ENCODE results near the gene CHD9NB. TPM values are rescaled to one million over a fixed set of nuclear protein-coding genes. Genes with fewer than 3 reads are reported as not detected.
A peak's percentile ranks its signal among the peaks of the same experiment; 100 is the strongest.

The CHD9NB gene
- total RNA-seq, 3 donors from 2014 or later (not counting 1 experiment from before 2014, with no cell fraction given) = 0.26 TPM; not detected in 2

DNA sequence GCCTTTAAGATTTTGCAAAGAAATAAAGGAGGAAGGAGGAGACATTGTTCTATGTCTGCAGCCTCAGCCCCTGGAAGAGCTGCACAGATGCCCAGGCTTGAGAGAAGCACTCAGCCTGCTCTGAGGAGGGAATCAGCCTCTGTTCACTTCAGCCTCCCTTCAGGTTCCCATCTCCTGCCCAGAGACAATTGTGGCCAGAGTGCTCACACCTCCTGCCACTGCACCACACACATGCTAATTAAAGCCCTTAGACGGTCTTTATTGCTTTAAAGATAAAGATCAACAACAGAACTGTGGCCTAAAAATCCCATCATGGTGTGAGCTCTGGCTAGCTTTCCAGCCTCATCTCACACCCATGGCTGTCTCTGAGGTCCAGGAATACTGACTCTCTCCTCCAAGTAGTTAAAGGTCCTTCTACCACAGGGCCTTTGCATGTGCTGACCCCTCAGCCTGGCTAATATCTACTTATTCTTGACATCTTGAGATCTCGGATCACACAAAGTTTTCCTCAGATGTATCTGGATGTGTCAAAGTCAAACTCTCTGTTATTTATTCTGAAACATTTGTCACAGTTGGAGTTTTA is 33.8 kb downstream of the CHD9NB start:
- no peak for ATAC-seq
- TF ChIP-seq, protein P1, sequence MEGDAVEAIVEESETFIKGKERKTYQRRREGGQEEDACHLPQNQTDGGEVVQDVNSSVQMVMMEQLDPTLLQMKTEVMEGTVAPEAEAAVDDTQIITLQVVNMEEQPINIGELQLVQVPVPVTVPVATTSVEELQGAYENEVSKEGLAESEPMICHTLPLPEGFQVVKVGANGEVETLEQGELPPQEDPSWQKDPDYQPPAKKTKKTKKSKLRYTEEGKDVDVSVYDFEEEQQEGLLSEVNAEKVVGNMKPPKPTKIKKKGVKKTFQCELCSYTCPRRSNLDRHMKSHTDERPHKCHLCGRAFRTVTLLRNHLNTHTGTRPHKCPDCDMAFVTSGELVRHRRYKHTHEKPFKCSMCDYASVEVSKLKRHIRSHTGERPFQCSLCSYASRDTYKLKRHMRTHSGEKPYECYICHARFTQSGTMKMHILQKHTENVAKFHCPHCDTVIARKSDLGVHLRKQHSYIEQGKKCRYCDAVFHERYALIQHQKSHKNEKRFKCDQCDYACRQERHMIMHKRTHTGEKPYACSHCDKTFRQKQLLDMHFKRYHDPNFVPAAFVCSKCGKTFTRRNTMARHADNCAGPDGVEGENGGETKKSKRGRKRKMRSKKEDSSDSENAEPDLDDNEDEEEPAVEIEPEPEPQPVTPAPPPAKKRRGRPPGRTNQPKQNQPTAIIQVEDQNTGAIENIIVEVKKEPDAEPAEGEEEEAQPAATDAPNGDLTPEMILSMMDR (IDR thresholded peaks at IDR 0.05) = no peak
- Mint-ChIP-seq H3K27ac (no peak overlapping the region), H3K4me3 (no peak overlapping the region), H3K36me3 (no peaks in the 10 kb centered on the region), H3K4me1 (no peaks in the 10 kb centered on the region), H3K27me3 (ENCODE audit: low read depth in 2 of 2) (peaks cover 19 to 32% of the 10 kb centered on the region in 2 donors), H3K9me3 (no peaks in the 10 kb centered on the region)
- H3K9me3 ChIP-seq (ENCODE audit: control insufficient read depth, insufficient read depth, low read length) = no peaks in the 10 kb centered on the region
- no peak for DNase-seq
- no peaks in the 10 kb centered on the region for H3K36me3 ChIP-seq (ENCODE audit: control insufficient read depth, insufficient read depth, low read length)
- peaks cover 4% of the 10 kb centered on the region for H3K27me3 ChIP-seq (ENCODE audit: control insufficient read depth, insufficient read depth, low read length)
- H3K27ac ChIP-seq (ENCODE audit: low read length) = no peak overlapping the region
- no peak overlapping the region for H3K4me3 ChIP-seq (ENCODE audit: low read length)
- H3K4me1 ChIP-seq (ENCODE audit: control insufficient read depth, insufficient read depth, low read length) = no peaks in the 10 kb centered on the region
- WGBS (ENCODE audit: insufficient coverage) = 60% methylated on average over 2 of the region's 2 CpGs
- intact Hi-C loops (cut with micrococcal nuclease) = no loop called here

GRCh38 chr16:53014287-53014686 is 38.4 kb downstream of the CHD9NB start:
- no peaks in the 10 kb centered on the region for H3K4me1 Mint-ChIP-seq
- no peak overlapping the region for H3K27ac ChIP-seq (ENCODE audit: low read length)

GRCh38 chr16:53007095-53007494 is 45.6 kb downstream of the CHD9NB start:
- ATAC-seq (no peak), DNase-seq (peak in 1 of 2 donors; percentile 3)
- no peak overlapping the region for H3K4me3 ChIP-seq (ENCODE audit: low read length)
- H3K36me3 Mint-ChIP-seq = no peaks in the 10 kb centered on the region
- no peaks in the 10 kb centered on the region for H3K9me3 Mint-ChIP-seq
- no peaks in the 10 kb centered on the region for H3K36me3 ChIP-seq (ENCODE audit: control insufficient read depth, insufficient read depth, low read length)
- H3K4me1 Mint-ChIP-seq = no peaks in the 10 kb centered on the region
- no peak overlapping the region for H3K27ac Mint-ChIP-seq
- TF ChIP-seq, protein P1 (IDR thresholded peaks at IDR 0.05) = no peak
- intact Hi-C loops (cut with micrococcal nuclease) = no loop called here
- H3K4me1 ChIP-seq (ENCODE audit: control insufficient read depth, insufficient read depth, low read length) = no peaks in the 10 kb centered on the region
- no peak overlapping the region for H3K27ac ChIP-seq (ENCODE audit: low read length)
- H3K27me3 Mint-ChIP-seq (ENCODE audit: low read depth in 2 of 2) = peaks cover 25 to 53% of the 10 kb centered on the region in 2 donors
- WGBS (ENCODE audit: insufficient coverage) = 78% methylated on average over 1 of the region's 1 CpG
- no peaks in the 10 kb centered on the region for H3K9me3 ChIP-seq (ENCODE audit: control insufficient read depth, insufficient read depth, low read length)
- peaks cover 2% of the 10 kb centered on the region for H3K27me3 ChIP-seq (ENCODE audit: control insufficient read depth, insufficient read depth, low read length)
- H3K4me3 Mint-ChIP-seq = no peak overlapping the region

More at GRCh38 chr16:53014287-53014686, 38.4 kb downstream of the CHD9NB start:
- TF ChIP-seq, protein P1 (IDR thresholded peaks at IDR 0.05) = no peak
- WGBS (ENCODE audit: insufficient coverage) = 77% methylated on average over 3 of the region's 4 CpGs
- no peaks in the 10 kb centered on the region for H3K4me1 ChIP-seq (ENCODE audit: control insufficient read depth, insufficient read depth, low read length)
- intact Hi-C loops (cut with micrococcal nuclease) = no loop called here
- no peak for DNase-seq
- Mint-ChIP-seq H3K36me3 (no peaks in the 10 kb centered on the region), H3K27me3 (ENCODE audit: low read depth in 2 of 2) (peaks cover 28 to 57% of the 10 kb centered on the region in 2 donors), H3K9me3 (no peaks in the 10 kb centered on the region), H3K4me3 (no peak overlapping the region), H3K27ac (no peak overlapping the region)
- peaks cover 6% of the 10 kb centered on the region for H3K27me3 ChIP-seq (ENCODE audit: control insufficient read depth, insufficient read depth, low read length)
- H3K4me3 ChIP-seq (ENCODE audit: low read length) = no peak overlapping the region
- H3K9me3 ChIP-seq (ENCODE audit: control insufficient read depth, insufficient read depth, low read length) = no peaks in the 10 kb centered on the region
- no peak for ATAC-seq
- H3K36me3 ChIP-seq (ENCODE audit: control insufficient read depth, insufficient read depth, low read length) = no peaks in the 10 kb centered on the region

GRCh38 chr16:52997922-52998321 is 54.8 kb downstream of the CHD9NB start:
- Histone ChIP-seq H3K4me1 (ENCODE audit: control insufficient read depth, insufficient read depth, low read length) (no peaks in the 10 kb centered on the region), H3K27ac (ENCODE audit: low read length) (no peak overlapping the region), H3K9me3 (ENCODE audit: control insufficient read depth, insufficient read depth, low read length) (no peaks in the 10 kb centered on the region), H3K4me3 (ENCODE audit: low read length) (no peak overlapping the region), H3K27me3 (ENCODE audit: control insufficient read depth, insufficient read depth, low read length) (peaks cover 7% of the 10 kb centered on the region), H3K36me3 (ENCODE audit: control insufficient read depth, insufficient read depth, low read length) (no peaks in the 10 kb centered on the region)
- Mint-ChIP-seq H3K27me3 (ENCODE audit: low read depth in 2 of 2) (peaks cover under 1 to 2% of the 10 kb centered on the region in 2 donors), H3K9me3 (peaks cover 0 to 2% of the 10 kb centered on the region in 2 donors), H3K4me3 (no peak overlapping the region), H3K27ac (no peak overlapping the region), H3K4me1 (no peaks in the 10 kb centered on the region), H3K36me3 (no peaks in the 10 kb centered on the region)
- intact Hi-C loops (cut with micrococcal nuclease) = no loop called here
- WGBS (ENCODE audit: insufficient coverage) = 96% methylated on average over 1 of the region's 1 CpG
- TF ChIP-seq, protein P1 (IDR thresholded peaks at IDR 0.05) = no peak
- DNase-seq = no peak
- ATAC-seq = no peak

Data from natural killer cell (primary cell).